Fibroblast of villous mesenchyme (primary cell): Measurements from ENCODE around the gene DIAPH1. TPM values are rescaled to one million over a fixed set of nuclear protein-coding genes. Genes with fewer than 3 reads are reported as not detected.

Experiments used
- DNase-seq: peaks from one replicate; pipeline ENCODE4 v3.0.0-alpha.2; 2010; ENCODE audit warnings: low read depth
- H3K4me3 ChIP-seq: 2 replicates; pipeline ENCODE4 v1.5.1; 2011; ENCODE audit warnings: low read depth, mild to moderate bottlenecking, low read length
- CTCF ChIP-seq: IDR thresholded peaks from 2 replicates; pipeline ENCODE4 v1.5.1; 2012; ENCODE audit warnings: low read depth, mild to moderate bottlenecking, low read length; ENCODE audit not compliant: insufficient read depth
- total RNA-seq: library from RNA; depleted of rRNA; stranded (reverse); fragments of >200 nt; gene quantifications from 2 replicates; pipeline ENCODE4 v1.2.3, GENCODE V29; 2012

Gene DIAPH1
- total RNA-seq, 1 donor, result 26.8 TPM

GRCh38 chr5:141495453-141495811, 123.4 kb downstream of the DIAPH1 start:
- DNase-seq, result no peak
- no peak for TF ChIP-seq CTCF
- H3K4me3 ChIP-seq, result no peak overlapping the region

- H3K4me3 ChIP-seq, result no peak overlapping the region
- no peak for DNase-seq
Observed at GRCh38 chr5:141494761-141495452, 123.9 kb downstream of the DIAPH1 start.

GRCh38 chr5:141493500-141494422, 125.0 kb downstream of the DIAPH1 start:
- DNase-seq, result no peak
- TF ChIP-seq CTCF, result no peak
- H3K4me3 ChIP-seq, result no peak overlapping the region

More at GRCh38 chr5:141494761-141495452, 123.9 kb downstream of the DIAPH1 start:
- TF ChIP-seq CTCF, result no peak

- TF ChIP-seq CTCF, result no peak
- H3K4me3 ChIP-seq, result no peak overlapping the region
- DNase-seq, result no peak
Observed at GRCh38 chr5:141492168-141492885, 126.5 kb downstream of the DIAPH1 start.

GRCh38 chr5:141491323-141492167, 127.3 kb downstream of the DIAPH1 start:
- no peak for TF ChIP-seq CTCF
- no peak for DNase-seq
- no peak overlapping the region for H3K4me3 ChIP-seq

GRCh38 chr5:141490771-141491170, 128.0 kb downstream of the DIAPH1 start:
- TF ChIP-seq CTCF, result no peak
- H3K4me3 ChIP-seq, result no peak overlapping the region
- no peak for DNase-seq
